Fibroblast of pulmonary artery (primary cell): ENCODE results near the gene OR5J2.
"Not testable (repeated sequence)": the region's sequence is repeated elsewhere in the genome, so short reads cannot be mapped to it uniquely, and the experiment has no call there.

Source experiments
- DNase-seq: peaks from one replicate; pipeline ENCODE4 v3.0.0-alpha.2; 2010; ENCODE audit warnings: low read depth
- H3K4me3 ChIP-seq: replicated peaks from 2 replicates; pipeline ENCODE4 v1.5.1; 2011; ENCODE audit warnings: low read depth, mild to moderate bottlenecking, control low read depth, low read length, moderate library complexity
- TF ChIP-seq, protein P1 (sequence below): IDR thresholded peaks from 2 replicates; pipeline ENCODE4 v1.5.1; 2011; ENCODE audit warnings: mild to moderate bottlenecking, control low read depth, low read length, inconsistent platforms; ENCODE audit errors: missing control alignments

Gene OR5J2

DNA sequence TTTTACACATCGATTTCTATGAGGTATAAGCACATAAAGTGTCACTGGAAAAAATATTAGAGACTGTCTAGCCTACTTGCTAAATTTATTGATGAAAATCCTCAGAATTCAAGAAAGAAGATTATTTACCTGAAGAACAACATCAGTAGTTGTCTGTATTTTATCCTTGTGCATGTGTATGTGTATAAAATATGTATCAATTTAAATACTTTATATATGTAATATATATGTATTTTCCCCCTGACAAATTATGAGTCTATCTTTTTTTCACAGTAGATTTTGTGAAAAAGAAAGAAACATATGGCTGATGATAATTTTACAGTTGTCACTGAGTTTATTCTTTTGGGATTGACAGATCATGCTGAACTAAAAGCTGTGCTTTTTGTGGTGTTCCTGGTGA lies at the start of gene OR5J2:
Gene OR5J2 (plus strand): TSS at position 301 of the 400 bp plus-strand sequence. CDS start 0 bp downstream, at position 301.
- no peak within 1 kb of the TSS for H3K4me3 ChIP-seq
- TF ChIP-seq, protein P1, sequence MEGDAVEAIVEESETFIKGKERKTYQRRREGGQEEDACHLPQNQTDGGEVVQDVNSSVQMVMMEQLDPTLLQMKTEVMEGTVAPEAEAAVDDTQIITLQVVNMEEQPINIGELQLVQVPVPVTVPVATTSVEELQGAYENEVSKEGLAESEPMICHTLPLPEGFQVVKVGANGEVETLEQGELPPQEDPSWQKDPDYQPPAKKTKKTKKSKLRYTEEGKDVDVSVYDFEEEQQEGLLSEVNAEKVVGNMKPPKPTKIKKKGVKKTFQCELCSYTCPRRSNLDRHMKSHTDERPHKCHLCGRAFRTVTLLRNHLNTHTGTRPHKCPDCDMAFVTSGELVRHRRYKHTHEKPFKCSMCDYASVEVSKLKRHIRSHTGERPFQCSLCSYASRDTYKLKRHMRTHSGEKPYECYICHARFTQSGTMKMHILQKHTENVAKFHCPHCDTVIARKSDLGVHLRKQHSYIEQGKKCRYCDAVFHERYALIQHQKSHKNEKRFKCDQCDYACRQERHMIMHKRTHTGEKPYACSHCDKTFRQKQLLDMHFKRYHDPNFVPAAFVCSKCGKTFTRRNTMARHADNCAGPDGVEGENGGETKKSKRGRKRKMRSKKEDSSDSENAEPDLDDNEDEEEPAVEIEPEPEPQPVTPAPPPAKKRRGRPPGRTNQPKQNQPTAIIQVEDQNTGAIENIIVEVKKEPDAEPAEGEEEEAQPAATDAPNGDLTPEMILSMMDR, result no peak
- DNase-seq, result no peak

DNA sequence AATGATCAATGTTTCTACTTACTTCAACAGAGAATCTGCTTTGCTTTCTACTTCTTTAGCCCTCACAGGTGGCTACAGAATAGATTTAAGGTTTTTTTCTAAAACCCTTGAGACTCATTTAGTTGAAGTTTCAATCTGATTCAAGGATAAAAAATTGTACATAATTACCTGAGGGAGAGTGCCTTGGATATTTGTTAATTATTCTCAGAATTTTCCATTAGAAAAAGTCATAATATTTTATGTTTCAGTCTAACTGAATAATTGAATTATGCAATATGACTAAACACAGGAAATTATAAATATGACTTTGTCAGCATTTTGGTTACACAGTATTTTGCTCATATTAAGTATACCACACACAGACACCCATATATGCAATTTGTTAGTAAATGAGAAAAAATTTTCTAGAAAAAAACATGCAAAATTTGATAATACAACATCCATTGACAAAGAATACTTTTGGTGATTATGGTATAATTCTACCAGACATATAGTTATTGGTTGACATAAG lies 36.2 kb upstream of the OR5J2 start, which contains the start of gene OR8J3:
Gene OR8J3 (minus strand): TSS at position 51 of the 511 bp plus-strand sequence. CDS start 2,483 bp downstream, outside the sequence.
- H3K4me3 ChIP-seq, result no peak within 1 kb of the TSS
- TF ChIP-seq, protein P1, result no peak
- DNase-seq, result no peak

DNA sequence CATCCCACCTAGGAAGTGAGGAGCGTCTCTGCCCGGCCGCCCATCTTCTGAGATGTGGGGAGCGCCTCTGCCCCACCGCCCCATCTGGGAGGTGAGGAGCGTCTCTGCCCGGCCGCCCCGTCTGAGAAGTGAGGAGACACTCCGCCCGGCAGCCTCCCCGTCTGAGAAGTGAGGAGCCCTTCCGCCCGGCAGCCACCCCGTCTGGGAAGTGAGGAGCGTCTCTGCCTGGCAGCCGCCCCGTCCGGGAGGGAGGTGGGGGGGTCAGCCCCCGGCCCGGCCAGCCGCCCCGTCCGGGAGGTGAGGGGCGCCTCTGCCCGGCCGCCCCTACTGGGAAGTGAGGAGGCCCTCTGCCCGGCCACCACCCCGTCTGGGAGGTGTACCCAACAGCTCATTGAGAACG lies 32.7 kb upstream of the OR5J2 start:
- DNase-seq, H3K4me3 ChIP-seq: not testable (repeated sequence)

DNA sequence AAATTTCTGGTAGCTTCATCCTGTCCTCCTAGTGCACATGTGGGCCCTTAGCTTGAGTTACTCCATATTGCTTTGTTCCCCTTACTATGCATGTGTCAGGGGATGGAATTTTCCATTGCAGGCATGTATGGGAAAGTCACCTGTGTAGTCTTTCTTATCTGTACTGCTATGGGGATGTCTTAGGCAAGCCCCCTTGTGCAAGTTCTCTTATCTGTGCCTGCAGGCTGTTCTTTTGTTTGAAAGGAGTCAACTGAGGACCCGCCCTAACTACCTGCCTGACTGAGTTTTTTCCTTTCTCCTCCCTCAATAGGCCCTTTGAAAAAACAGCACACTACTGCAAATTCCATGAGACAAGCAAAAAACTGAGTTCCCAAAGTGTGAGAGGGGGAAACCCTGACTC lies 25.0 kb upstream of the OR5J2 start:
- TF ChIP-seq, protein P1, result no peak
- no peak overlapping the region for H3K4me3 ChIP-seq
- DNase-seq, result no peak

DNA sequence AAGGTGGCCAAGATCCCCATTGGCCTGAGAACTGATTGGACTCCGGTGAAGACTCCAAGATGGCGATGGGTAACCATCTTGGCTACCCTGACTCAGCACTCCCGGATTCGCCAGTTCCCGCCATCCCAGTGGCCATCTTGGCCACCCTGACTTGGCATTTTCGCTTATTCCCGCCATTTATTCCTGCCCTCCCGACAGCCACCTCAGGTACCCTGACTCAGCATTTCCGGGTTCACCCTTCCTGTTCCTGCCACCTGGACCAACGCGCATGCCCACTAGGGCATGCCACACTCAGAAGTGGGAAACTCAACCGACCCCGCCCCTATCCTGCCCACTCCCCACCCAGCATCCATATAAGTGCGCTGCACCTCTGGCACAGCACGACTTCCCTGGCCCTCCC lies 24.1 kb upstream of the OR5J2 start:
- no peak for DNase-seq
- TF ChIP-seq, protein P1, result no peak
- H3K4me3 ChIP-seq, result no peak overlapping the region

DNA sequence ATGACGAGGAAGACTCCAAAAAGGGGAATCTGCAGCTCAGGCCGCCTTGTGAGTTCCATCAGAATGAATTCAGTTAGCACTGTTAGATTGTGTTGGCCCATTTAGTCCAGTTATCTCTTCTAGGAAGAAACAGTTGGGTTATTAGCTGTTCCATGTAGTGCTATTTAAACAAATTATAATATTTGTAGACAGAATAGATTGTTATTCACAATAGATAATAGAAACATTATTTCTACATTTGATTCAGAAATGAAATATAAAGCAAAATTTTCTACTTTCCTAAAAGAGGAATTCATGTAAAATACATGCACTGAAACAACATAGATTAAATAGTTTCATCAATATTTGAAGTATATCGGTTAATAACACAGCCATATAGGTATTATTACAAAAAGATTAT lies 16.2 kb upstream of the OR5J2 start, which contains the start of gene OR8K5:
Gene OR8K5 (minus strand): TSS at position 101 of the 400 bp plus-strand sequence. CDS start 0 bp downstream, at position 101.
- DNase-seq, result no peak
- TF ChIP-seq, protein P1, result no peak
- no peak within 1 kb of the TSS for H3K4me3 ChIP-seq

DNA sequence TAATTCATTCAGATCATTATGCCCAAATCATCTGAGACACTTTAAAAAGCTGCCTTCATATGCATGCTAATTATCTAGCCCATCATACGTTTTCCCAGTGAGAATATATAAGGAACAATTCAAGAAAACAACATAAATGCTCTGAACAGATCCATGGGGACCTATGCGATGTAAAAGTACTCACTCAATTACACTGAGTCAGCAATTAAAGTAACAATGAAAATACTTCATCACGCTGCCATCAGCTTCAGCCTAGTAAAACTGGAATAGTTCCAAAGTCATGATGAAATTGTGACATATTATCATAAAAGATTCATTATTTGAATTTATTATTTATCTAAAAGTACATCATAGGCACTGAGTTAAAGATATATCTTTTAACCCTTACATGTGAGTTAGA lies 12.6 kb upstream of the OR5J2 start:
- TF ChIP-seq, protein P1, result no peak
- no peak overlapping the region for H3K4me3 ChIP-seq
- no peak for DNase-seq
